Endothelial cell (in vitro differentiated cells): ENCODE data around the gene POFUT1. TPM values are rescaled to one million over a fixed set of nuclear protein-coding genes. Genes with fewer than 3 reads are reported as not detected.

Experiments used
- DNase-seq: peaks from one replicate; pipeline ENCODE4 v3.0.0; 2021; ENCODE audit warnings: low spot score
- H3K27ac Mint-ChIP-seq: one replicate; pipeline ENCODE4 v1.8.0; 2021; ENCODE audit warnings: mixed read lengths, inconsistent platforms; ENCODE audit not compliant: unreplicated experiment
- H3K27me3 Mint-ChIP-seq: one replicate; pipeline ENCODE4 v1.8.0; 2021; ENCODE audit warnings: mild to moderate bottlenecking, moderate library complexity, mixed read lengths, inconsistent platforms; ENCODE audit not compliant: unreplicated experiment
- H3K36me3 Mint-ChIP-seq: one replicate; pipeline ENCODE4 v1.8.0; 2021; ENCODE audit warnings: mild to moderate bottlenecking, low read depth, mixed read lengths, inconsistent platforms; ENCODE audit not compliant: unreplicated experiment
- H3K4me1 Mint-ChIP-seq: one replicate; pipeline ENCODE4 v1.8.0; 2021; ENCODE audit warnings: mild to moderate bottlenecking, mixed read lengths, inconsistent platforms; ENCODE audit not compliant: unreplicated experiment
- H3K4me3 Mint-ChIP-seq: one replicate; pipeline ENCODE4 v1.8.0; 2021; ENCODE audit warnings: mild to moderate bottlenecking, mixed read lengths, inconsistent platforms; ENCODE audit not compliant: unreplicated experiment
- H3K9me3 Mint-ChIP-seq: one replicate; pipeline ENCODE4 v1.8.0; 2021; ENCODE audit warnings: mixed read lengths, inconsistent platforms; ENCODE audit not compliant: unreplicated experiment
- total RNA-seq: library from RNA; stranded (reverse); fragmentation: NEBNext Ultra II Directional; extraction: Animal tissue kit (Norgen Biotek cat#: 25700); gene quantifications from one replicate; pipeline ENCODE4 v1.2.1, GENCODE V29; 2021; ENCODE audit not compliant: unreplicated experiment
- TF ChIP-seq, protein P1 (sequence below): fragments of 200-600 bp; sonication (generic); IDR thresholded peaks from one replicate; pipeline ENCODE4 v1.5.0; 2021; ENCODE audit warnings: antibody characterized with exemption; ENCODE audit not compliant: unreplicated experiment

Gene POFUT1
- total RNA-seq, 1 donor from 2014 or later = 43.5 TPM

DNA sequence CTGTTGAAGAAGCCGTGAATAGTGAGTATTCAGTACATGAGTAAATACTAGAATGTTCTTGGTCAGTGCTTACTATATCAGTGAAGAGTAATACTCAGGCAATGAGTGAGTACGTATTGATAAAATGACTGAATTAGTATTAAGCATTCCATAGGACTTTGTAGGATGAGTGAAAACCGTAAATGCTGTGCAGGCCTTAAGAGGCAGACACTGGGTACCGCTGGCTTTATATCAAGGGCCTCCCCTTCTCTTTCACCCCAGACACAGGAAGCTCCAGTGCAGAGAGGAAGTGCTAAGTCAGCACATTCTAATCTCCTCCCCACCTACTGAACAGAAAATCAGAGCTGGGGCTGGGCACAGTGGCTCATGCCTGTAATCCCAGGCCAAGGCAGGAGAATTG lies 24.2 kb downstream of the POFUT1 start:
- H3K27ac Mint-ChIP-seq = peak overlapping the region; percentile 95
- H3K4me3 Mint-ChIP-seq = peak overlapping the region; percentile 45

DNA sequence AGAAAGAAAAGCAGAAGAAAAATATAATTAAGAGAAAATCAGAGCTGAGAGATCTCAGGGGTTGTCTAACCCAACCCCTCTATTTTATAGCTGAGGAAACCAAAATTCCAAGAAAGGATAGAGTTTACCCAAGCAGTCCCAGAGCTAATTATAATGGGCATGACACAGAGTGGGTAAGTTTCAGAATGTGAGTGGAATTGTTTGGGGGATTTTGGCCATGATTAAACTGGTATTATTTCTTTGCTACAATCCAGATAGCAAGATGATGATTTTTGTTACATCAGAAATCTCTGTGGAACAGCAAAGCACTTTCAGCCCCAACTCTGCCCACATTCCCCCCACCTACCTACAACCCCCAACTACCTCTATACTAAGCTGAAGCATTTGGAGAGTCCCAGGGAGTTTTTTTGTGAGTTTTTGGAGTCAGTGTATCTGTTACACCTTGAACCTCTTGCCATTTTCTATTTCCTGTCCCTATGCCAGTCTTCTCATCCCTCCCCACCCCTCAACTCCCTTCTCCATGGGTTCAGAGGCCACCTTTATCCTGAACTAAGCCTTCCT lies 24.7 kb downstream of the POFUT1 start:
- Mint-ChIP-seq H3K27me3 (peaks cover 8% of the 10 kb centered on the region), H3K4me3 (no peak overlapping the region), H3K27ac (peak overlapping the region; percentile 95), H3K4me1 (peaks cover 21% of the 10 kb centered on the region), H3K36me3 (peaks cover 47% of the 10 kb centered on the region), H3K9me3 (no peaks in the 10 kb centered on the region)
- TF ChIP-seq, protein P1, sequence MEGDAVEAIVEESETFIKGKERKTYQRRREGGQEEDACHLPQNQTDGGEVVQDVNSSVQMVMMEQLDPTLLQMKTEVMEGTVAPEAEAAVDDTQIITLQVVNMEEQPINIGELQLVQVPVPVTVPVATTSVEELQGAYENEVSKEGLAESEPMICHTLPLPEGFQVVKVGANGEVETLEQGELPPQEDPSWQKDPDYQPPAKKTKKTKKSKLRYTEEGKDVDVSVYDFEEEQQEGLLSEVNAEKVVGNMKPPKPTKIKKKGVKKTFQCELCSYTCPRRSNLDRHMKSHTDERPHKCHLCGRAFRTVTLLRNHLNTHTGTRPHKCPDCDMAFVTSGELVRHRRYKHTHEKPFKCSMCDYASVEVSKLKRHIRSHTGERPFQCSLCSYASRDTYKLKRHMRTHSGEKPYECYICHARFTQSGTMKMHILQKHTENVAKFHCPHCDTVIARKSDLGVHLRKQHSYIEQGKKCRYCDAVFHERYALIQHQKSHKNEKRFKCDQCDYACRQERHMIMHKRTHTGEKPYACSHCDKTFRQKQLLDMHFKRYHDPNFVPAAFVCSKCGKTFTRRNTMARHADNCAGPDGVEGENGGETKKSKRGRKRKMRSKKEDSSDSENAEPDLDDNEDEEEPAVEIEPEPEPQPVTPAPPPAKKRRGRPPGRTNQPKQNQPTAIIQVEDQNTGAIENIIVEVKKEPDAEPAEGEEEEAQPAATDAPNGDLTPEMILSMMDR = no peak
- no peak for DNase-seq

More for the DNA sequence above, 24.2 kb downstream of the POFUT1 start:
- TF ChIP-seq, protein P1 = no peak
- peak; percentile 22 for DNase-seq
- peaks cover 17% of the 10 kb centered on the region for H3K4me1 Mint-ChIP-seq
- H3K9me3 Mint-ChIP-seq = no peaks in the 10 kb centered on the region
- H3K36me3 Mint-ChIP-seq = peaks cover 43% of the 10 kb centered on the region
- peaks cover 8% of the 10 kb centered on the region for H3K27me3 Mint-ChIP-seq

DNA sequence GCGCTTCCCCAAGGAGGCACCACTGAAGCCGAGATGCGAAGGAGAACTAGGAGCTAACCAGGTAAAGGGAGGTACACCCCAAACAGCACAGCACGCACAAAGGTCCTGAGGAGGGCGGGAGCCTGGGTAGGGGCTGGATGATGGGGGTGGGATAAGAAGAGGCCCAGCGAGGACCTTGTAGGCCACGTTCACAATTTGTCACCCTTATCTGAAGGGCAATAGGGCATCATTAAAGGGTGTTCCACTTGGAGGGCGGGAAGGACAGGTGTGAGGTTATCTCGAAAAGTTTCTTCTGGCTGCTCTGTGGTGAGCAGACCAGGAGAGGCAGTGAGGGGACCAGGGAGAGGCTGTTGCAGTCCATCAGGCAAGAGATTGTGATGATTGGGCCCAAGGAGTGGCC lies 25.6 kb downstream of the POFUT1 start:
- Mint-ChIP-seq H3K27ac (peak overlapping the region; percentile 48), H3K9me3 (no peaks in the 10 kb centered on the region), H3K27me3 (peaks cover 8% of the 10 kb centered on the region), H3K4me3 (peak overlapping the region; percentile 65), H3K36me3 (peaks cover 43% of the 10 kb centered on the region), H3K4me1 (peaks cover 21% of the 10 kb centered on the region)
- no peak for DNase-seq
- TF ChIP-seq, protein P1 = no peak

DNA sequence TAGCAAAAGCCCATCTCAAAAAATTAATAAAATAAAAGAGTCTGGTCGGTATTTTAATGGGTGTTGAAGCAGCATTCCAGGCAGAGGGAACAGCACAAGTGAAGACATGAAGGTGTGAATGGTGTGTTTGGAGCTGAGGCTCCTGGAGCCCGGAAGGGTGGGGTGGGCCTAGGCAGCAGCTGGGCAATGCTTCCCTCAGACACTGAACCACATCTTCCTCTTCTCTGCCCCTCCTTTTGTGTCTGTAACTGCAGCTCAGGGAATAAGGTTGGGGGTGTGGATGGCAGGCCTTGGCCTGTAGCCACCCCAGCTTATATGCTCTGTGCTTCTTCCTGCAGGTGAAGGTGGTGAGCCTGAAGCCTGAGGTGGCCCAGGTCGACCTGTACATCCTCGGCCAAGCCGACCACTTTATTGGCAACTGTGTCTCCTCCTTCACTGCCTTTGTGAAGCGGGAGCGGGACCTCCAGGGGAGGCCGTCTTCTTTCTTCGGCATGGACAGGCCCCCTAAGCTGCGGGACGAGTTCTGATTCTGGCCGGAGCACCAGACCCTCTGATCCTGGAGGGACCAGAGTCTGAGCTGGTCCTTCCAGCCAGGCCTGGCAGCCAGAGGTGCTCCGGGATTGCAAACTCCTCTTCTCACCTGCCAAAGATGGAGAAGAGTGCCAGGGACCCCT lies 26.6 kb downstream of the POFUT1 start:
- no peaks in the 10 kb centered on the region for H3K9me3 Mint-ChIP-seq

More for the DNA sequence above, 26.6 kb downstream of the POFUT1 start:
- TF ChIP-seq, protein P1 = no peak
- no peak for DNase-seq
- peaks cover 8% of the 10 kb centered on the region for H3K27me3 Mint-ChIP-seq
- no peak overlapping the region for H3K4me3 Mint-ChIP-seq
- H3K27ac Mint-ChIP-seq = no peak overlapping the region
- H3K4me1 Mint-ChIP-seq = peaks cover 21% of the 10 kb centered on the region
- peaks cover 41% of the 10 kb centered on the region for H3K36me3 Mint-ChIP-seq
